Measurements from ENCODE around the gene NRXN3. TPM values are rescaled to one million over a fixed set of nuclear protein-coding genes. Genes with fewer than 3 reads are reported as not detected.

NRXN3 gene
- total RNA-seq, 2 experiments from 2014 or later, result not detected

GRCh38 chr14:78644824-78645559, 474.8 kb downstream of the NRXN3 start:
- H3K9me3 ChIP-seq (ENCODE audit: low read length), result no peaks in the 10 kb centered on the region
- H4K20me1 ChIP-seq (ENCODE audit: insufficient read depth, low read length), result no peaks in the 10 kb centered on the region
- ChIA-PET CTCF (ENCODE audit: unreplicated experiment) (no interaction called here), POLR2A (interaction anchor here (0.7 kb wide), 1 partner anchor 68 kb away, joined by 3 read pairs; no protein-coding TSS in a partner anchor)
- no peak overlapping the region for H2AFZ ChIP-seq (ENCODE audit: low read length)
- H3K79me2 ChIP-seq (ENCODE audit: insufficient read depth, low read depth, low read length), result no peaks in the 10 kb centered on the region
- no peak overlapping the region for H3K27ac ChIP-seq (ENCODE audit: low read depth, low read length, poor library complexity, severe bottlenecking)
- H3K4me2 ChIP-seq (ENCODE audit: low read length), result no peak overlapping the region
- H3K36me3 ChIP-seq (ENCODE audit: insufficient read depth, low read length), result no peaks in the 10 kb centered on the region
- TF ChIP-seq, protein P1, sequence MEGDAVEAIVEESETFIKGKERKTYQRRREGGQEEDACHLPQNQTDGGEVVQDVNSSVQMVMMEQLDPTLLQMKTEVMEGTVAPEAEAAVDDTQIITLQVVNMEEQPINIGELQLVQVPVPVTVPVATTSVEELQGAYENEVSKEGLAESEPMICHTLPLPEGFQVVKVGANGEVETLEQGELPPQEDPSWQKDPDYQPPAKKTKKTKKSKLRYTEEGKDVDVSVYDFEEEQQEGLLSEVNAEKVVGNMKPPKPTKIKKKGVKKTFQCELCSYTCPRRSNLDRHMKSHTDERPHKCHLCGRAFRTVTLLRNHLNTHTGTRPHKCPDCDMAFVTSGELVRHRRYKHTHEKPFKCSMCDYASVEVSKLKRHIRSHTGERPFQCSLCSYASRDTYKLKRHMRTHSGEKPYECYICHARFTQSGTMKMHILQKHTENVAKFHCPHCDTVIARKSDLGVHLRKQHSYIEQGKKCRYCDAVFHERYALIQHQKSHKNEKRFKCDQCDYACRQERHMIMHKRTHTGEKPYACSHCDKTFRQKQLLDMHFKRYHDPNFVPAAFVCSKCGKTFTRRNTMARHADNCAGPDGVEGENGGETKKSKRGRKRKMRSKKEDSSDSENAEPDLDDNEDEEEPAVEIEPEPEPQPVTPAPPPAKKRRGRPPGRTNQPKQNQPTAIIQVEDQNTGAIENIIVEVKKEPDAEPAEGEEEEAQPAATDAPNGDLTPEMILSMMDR (conservative IDR thresholded peaks at IDR 0.05; ENCODE audit: low read length), result no peak
- TF ChIP-seq EZH2phosphoT487 (IDR thresholded peaks at IDR 0.05; ENCODE audit: borderline replicate concordance, low read depth, low read length), result no peak
- BruUV-seq (replicated peaks), result no TSS peak
- H3K9me2 ChIP-seq (ENCODE audit: insufficient read depth, low read length), result no peaks in the 10 kb centered on the region
- no peak overlapping the region for H3K4me3 ChIP-seq (ENCODE audit: low read depth, low read length, poor library complexity, severe bottlenecking)
- no peaks in the 10 kb centered on the region for H3K4me1 ChIP-seq (ENCODE audit: insufficient read depth, low read length, poor library complexity, severe bottlenecking)
- DNase-seq (ENCODE audit: low spot score), result no peak
- intact Hi-C loops (cut with micrococcal nuclease; ENCODE audit: unreplicated experiment), result no loop called here

GRCh38 chr14:78652727-78653126, 482.6 kb downstream of the NRXN3 start:
- no peaks in the 10 kb centered on the region for H3K4me1 ChIP-seq (ENCODE audit: insufficient read depth, low read length, poor library complexity, severe bottlenecking)

GRCh38 chr14:78653173-78653572, 483.0 kb downstream of the NRXN3 start:
- no peak for DNase-seq (ENCODE audit: low spot score)
- TF ChIP-seq EZH2phosphoT487 (IDR thresholded peaks at IDR 0.05; ENCODE audit: borderline replicate concordance, low read depth, low read length), result no peak
- Histone ChIP-seq H3K9me2 (ENCODE audit: insufficient read depth, low read length) (no peaks in the 10 kb centered on the region), H3K79me2 (ENCODE audit: insufficient read depth, low read depth, low read length) (no peaks in the 10 kb centered on the region), H4K20me1 (ENCODE audit: insufficient read depth, low read length) (no peaks in the 10 kb centered on the region), H3K9me3 (ENCODE audit: low read length) (no peaks in the 10 kb centered on the region), H3K4me1 (ENCODE audit: insufficient read depth, low read length, poor library complexity, severe bottlenecking) (no peaks in the 10 kb centered on the region), H3K27ac (ENCODE audit: low read depth, low read length, poor library complexity, severe bottlenecking) (no peak overlapping the region), H3K4me3 (ENCODE audit: low read depth, low read length, poor library complexity, severe bottlenecking) (no peak overlapping the region), H3K4me2 (ENCODE audit: low read length) (no peak overlapping the region), H2AFZ (ENCODE audit: low read length) (no peak overlapping the region), H3K36me3 (ENCODE audit: insufficient read depth, low read length) (no peaks in the 10 kb centered on the region)
- POLR2A ChIA-PET, result no interaction called here
- no TSS peak for BruUV-seq (replicated peaks)
- CTCF ChIA-PET (ENCODE audit: unreplicated experiment), result no interaction called here
- intact Hi-C loops (cut with micrococcal nuclease; ENCODE audit: unreplicated experiment), result no loop called here

More at GRCh38 chr14:78652727-78653126, 482.6 kb downstream of the NRXN3 start:
- ChIA-PET POLR2A (no interaction called here), CTCF (ENCODE audit: unreplicated experiment) (no interaction called here)
- BruUV-seq (replicated peaks), result no TSS peak
- Histone ChIP-seq H3K9me2 (ENCODE audit: insufficient read depth, low read length) (no peaks in the 10 kb centered on the region), H3K9me3 (ENCODE audit: low read length) (no peaks in the 10 kb centered on the region), H3K4me2 (ENCODE audit: low read length) (no peak overlapping the region), H4K20me1 (ENCODE audit: insufficient read depth, low read length) (no peaks in the 10 kb centered on the region), H3K79me2 (ENCODE audit: insufficient read depth, low read depth, low read length) (no peaks in the 10 kb centered on the region), H3K36me3 (ENCODE audit: insufficient read depth, low read length) (no peaks in the 10 kb centered on the region), H3K4me3 (ENCODE audit: low read depth, low read length, poor library complexity, severe bottlenecking) (no peak overlapping the region), H3K27ac (ENCODE audit: low read depth, low read length, poor library complexity, severe bottlenecking) (no peak overlapping the region), H2AFZ (ENCODE audit: low read length) (no peak overlapping the region)
- TF ChIP-seq, protein P1 (conservative IDR thresholded peaks at IDR 0.05; ENCODE audit: low read length), result no peak
- TF ChIP-seq EZH2phosphoT487 (IDR thresholded peaks at IDR 0.05; ENCODE audit: borderline replicate concordance, low read depth, low read length), result no peak
- no peak for DNase-seq (ENCODE audit: low spot score)
- intact Hi-C loops (cut with micrococcal nuclease; ENCODE audit: unreplicated experiment), result no loop called here
